Erythroblast (primary cell): ENCODE data around the gene PTPRA.

Experiments
- GATA1 ChIP-seq: IDR thresholded peaks from 2 replicates; pipeline ENCODE4 v1.6.1; 2011; ENCODE audit warnings: low read depth, mild to moderate bottlenecking, control low read depth, low read length, moderate library complexity
- POLR2A ChIP-seq: IDR thresholded peaks from 2 replicates; pipeline ENCODE4 v1.6.1; 2011; ENCODE audit warnings: mild to moderate bottlenecking, low read length

- TF ChIP-seq POLR2A (no peak), GATA1 (no peak)
Observed at GRCh38 chr20:2851086-2851485, 22.2 kb upstream of the PTPRA start.
